ENCODE measurements around the gene LSM8. TPM values are rescaled to one million over a fixed set of nuclear protein-coding genes. Genes with fewer than 3 reads are reported as not detected.

The LSM8 gene
- total and polyA plus RNA-seq, 7 donors, result 9.9 to 22.6 (median 17.2) TPM

GRCh38 chr7:118186501-118186900 is 2.5 kb downstream of the LSM8 start:
- Histone ChIP-seq H3K36me3 (ENCODE audit: insufficient read depth in 1 of 2, low read depth in 1 of 2) (peaks cover 0 to 42% of the 10 kb centered on the region in 2 donors), H3K27me3 (ENCODE audit: insufficient read depth in 3 of 3, low read length in 2 of 3) (no peaks in the 10 kb centered on the region), H3K4me1 (peaks cover 22% of the 10 kb centered on the region), H3K27ac (no peak overlapping the region), H3K4me3 (no peak overlapping the region), H3K9me3 (no peaks in the 10 kb centered on the region)
- TF ChIP-seq, protein P1, sequence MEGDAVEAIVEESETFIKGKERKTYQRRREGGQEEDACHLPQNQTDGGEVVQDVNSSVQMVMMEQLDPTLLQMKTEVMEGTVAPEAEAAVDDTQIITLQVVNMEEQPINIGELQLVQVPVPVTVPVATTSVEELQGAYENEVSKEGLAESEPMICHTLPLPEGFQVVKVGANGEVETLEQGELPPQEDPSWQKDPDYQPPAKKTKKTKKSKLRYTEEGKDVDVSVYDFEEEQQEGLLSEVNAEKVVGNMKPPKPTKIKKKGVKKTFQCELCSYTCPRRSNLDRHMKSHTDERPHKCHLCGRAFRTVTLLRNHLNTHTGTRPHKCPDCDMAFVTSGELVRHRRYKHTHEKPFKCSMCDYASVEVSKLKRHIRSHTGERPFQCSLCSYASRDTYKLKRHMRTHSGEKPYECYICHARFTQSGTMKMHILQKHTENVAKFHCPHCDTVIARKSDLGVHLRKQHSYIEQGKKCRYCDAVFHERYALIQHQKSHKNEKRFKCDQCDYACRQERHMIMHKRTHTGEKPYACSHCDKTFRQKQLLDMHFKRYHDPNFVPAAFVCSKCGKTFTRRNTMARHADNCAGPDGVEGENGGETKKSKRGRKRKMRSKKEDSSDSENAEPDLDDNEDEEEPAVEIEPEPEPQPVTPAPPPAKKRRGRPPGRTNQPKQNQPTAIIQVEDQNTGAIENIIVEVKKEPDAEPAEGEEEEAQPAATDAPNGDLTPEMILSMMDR (IDR thresholded peaks at IDR 0.05), result no peak
- intact Hi-C loops (cut with DNase I), result no loop called here
- DNase-seq (no peak), ATAC-seq (no peak)

- 64 to 71% (median 67%) methylated on average over 2 of the region's 2 CpGs for WGBS, 3 donors
- ATAC-seq, result no peak
- peaks cover 0 to 40% of the 10 kb centered on the region in 2 donors for H3K36me3 ChIP-seq (ENCODE audit: insufficient read depth in 1 of 2, low read depth in 1 of 2)
- H3K9me3 ChIP-seq, result no peaks in the 10 kb centered on the region
- DNase-seq, result no peak
- H3K4me3 ChIP-seq, result no peak overlapping the region
- TF ChIP-seq, protein P1 (IDR thresholded peaks at IDR 0.05), result no peak
- H3K27ac ChIP-seq, result no peak overlapping the region
- intact Hi-C loops (cut with DNase I), result no loop called here
- no peaks in the 10 kb centered on the region for H3K27me3 ChIP-seq (ENCODE audit: insufficient read depth in 3 of 3, low read length in 2 of 3)
- H3K4me1 ChIP-seq, result no peaks in the 10 kb centered on the region
Observed at GRCh38 chr7:118194571-118194970, 10.6 kb downstream of the LSM8 start.

DNA sequence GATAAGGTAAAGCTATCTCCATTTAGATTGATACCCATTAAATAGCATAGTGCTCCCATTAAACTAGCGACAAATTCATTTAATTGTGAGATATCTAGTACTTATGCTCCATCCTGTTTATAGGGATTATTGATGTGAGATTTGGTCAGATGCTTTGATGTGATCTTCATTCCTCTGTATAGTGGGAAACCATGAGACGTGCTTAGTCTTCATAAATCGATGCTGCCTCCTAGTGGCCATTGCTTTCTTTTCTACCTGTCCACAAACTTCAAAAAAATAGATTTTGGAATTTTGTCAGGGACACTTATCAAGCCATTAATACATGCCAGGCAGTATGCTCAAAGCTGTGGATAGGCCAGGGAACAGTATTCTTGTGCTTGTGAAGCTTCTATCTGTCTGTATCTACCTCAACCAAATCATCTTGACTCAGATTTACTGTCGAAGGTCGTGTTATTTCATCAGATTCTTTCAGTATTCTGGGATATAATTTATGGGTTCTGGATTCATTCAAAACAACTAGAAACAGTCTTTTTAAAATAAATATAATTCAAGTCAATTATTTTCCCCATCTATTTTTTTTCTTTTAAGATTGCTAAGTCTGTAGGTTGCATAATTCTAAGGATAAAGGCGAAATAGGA is 12.0 kb downstream of the LSM8 start:
- DNase-seq, result no peak
- Histone ChIP-seq H3K4me1 (no peaks in the 10 kb centered on the region), H3K36me3 (ENCODE audit: insufficient read depth in 1 of 2, low read depth in 1 of 2) (peaks cover 0 to 31% of the 10 kb centered on the region in 2 donors), H3K4me3 (no peak overlapping the region), H3K9me3 (no peaks in the 10 kb centered on the region), H3K27ac (no peak overlapping the region), H3K27me3 (ENCODE audit: insufficient read depth in 3 of 3, low read length in 2 of 3) (no peaks in the 10 kb centered on the region)
- WGBS, 3 donors, result 54 to 58% (median 55%) methylated on average over 6 of the region's 6 CpGs
- peak in 3 of 4 donors; percentile 42 to 74 (median 60) for ATAC-seq
- intact Hi-C loops (cut with DNase I), result no loop called here
- TF ChIP-seq, protein P1 (IDR thresholded peaks at IDR 0.05), result peak; percentile 68

DNA sequence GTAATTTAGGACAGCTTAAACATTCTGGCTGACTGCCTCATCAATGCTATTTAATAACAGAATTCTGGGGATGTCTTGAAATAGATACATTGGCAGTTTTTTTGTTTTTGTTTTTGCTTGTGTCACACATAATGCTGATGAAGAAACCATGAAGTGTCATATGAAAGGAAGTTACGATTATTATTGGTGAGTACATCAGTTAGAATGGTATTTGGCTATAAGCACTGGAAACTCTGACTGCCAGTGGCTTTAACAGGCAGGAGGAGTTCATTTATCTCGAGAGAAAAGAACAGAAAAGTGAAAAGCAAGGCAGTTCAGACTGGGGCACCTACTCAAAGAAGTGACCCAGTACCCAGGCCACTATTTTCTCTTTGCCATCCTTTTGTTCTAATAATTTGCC is 18.1 kb downstream of the LSM8 start:
- TF ChIP-seq, protein P1 (IDR thresholded peaks at IDR 0.05), result no peak
- intact Hi-C loops (cut with DNase I), result no loop called here

More for the DNA sequence above, 18.1 kb downstream of the LSM8 start:
- H3K4me1 ChIP-seq, result no peaks in the 10 kb centered on the region
- no peak for DNase-seq
- no peak overlapping the region for H3K4me3 ChIP-seq
- ATAC-seq, result no peak
- no peaks in the 10 kb centered on the region for H3K27me3 ChIP-seq (ENCODE audit: insufficient read depth in 3 of 3, low read length in 2 of 3)
- 27 to 45% (median 29%) methylated on average over 2 of the region's 2 CpGs for WGBS, 3 donors
- no peaks in the 10 kb centered on the region for H3K36me3 ChIP-seq (ENCODE audit: insufficient read depth in 1 of 2, low read depth in 1 of 2)
- no peak overlapping the region for H3K27ac ChIP-seq
- no peaks in the 10 kb centered on the region for H3K9me3 ChIP-seq
